GM13977 (cell line): ENCODE results near the gene NME4.
"Not testable (repeated sequence)": the region's sequence is repeated elsewhere in the genome, so short reads cannot be mapped to it uniquely, and the experiment has no call there.

Experiments
- DNase-seq: peaks from one replicate; pipeline ENCODE4 v3.0.0; 2012; ENCODE audit warnings: low spot score
- CTCF ChIP-seq: IDR thresholded peaks from 2 replicates; pipeline ENCODE4 v1.5.1; 2012; ENCODE audit warnings: mild to moderate bottlenecking, control low read depth; ENCODE audit not compliant: insufficient read depth; ENCODE audit errors: extremely low read depth, missing control alignments
- in situ Hi-C: fragments of 300-500 bp; cut with MboI; formaldehyde crosslinking; loops from one replicate; pipeline ENCODE4 v1.12.0; 2022; ENCODE audit warnings: low sequenced_read_pairs, low pct_unique_long_range_greater_than_20kb, mixed read lengths, inconsistent platforms; ENCODE audit not compliant: unreplicated experiment

The NME4 gene

GRCh38 chr16:405548-406506 lies 8.8 kb downstream of the NME4 start:
- TF ChIP-seq CTCF, result no peak
- DNase-seq, result no peak
- in situ Hi-C loops, result no loop called here

- DNase-seq, result no peak
- no peak for TF ChIP-seq CTCF
- in situ Hi-C loops, result no loop called here
Measured at GRCh38 chr16:407253-407652, 10.3 kb downstream of the NME4 start.

- in situ Hi-C loops, result no loop called here
- no peak for TF ChIP-seq CTCF
- no peak for DNase-seq
Measured at GRCh38 chr16:410516-411178, 13.6 kb downstream of the NME4 start.

GRCh38 chr16:411576-412265 lies 14.7 kb downstream of the NME4 start:
- no peak for TF ChIP-seq CTCF
- DNase-seq, result peak; percentile 15
- in situ Hi-C loops, result no loop called here

- TF ChIP-seq CTCF, result no peak
- no peak for DNase-seq
- in situ Hi-C loops, result no loop called here
Measured at GRCh38 chr16:414395-415169, 17.6 kb downstream of the NME4 start.

GRCh38 chr16:415170-415498 lies 18.1 kb downstream of the NME4 start:
- DNase-seq, in situ Hi-C loops: not testable (repeated sequence)

- in situ Hi-C loops, result not testable (repeated sequence)
Measured at GRCh38 chr16:422179-422578, 25.2 kb downstream of the NME4 start.

More at GRCh38 chr16:422179-422578, 25.2 kb downstream of the NME4 start:
- not testable (repeated sequence) for DNase-seq
